Kidney (tissue), 14 donors: Measurements from ENCODE around the gene VCX. TPM values are rescaled to one million over a fixed set of nuclear protein-coding genes. Genes with fewer than 3 reads are reported as not detected.

Experiments
- DNase-seq, 5 donors: peaks; one replicate each; pipeline ENCODE4 v3.0.0-alpha.2; 2013 to 2020
- FAIRE-seq: peaks from 2 replicates; lab custom pipeline; 2012; peaks lifted over from hg19 to GRCh38; lab: Jason Lieb, UNC
- H3K27ac ChIP-seq, 2 donors: one replicate each; pipeline ENCODE4 v1.7.0; 2013; ENCODE audit warnings: low read depth in 2 of 2, low read length in 2 of 2, inconsistent platforms in 1 of 2
- H3K27me3 ChIP-seq: one replicate; pipeline ENCODE4 v1.7.1; 2013; ENCODE audit warnings: low read length, inconsistent platforms; ENCODE audit not compliant: control insufficient read depth, insufficient read depth
- H3K36me3 ChIP-seq, 3 donors: one replicate each; pipeline versions ENCODE4 v1.7.0 to v1.7.1; 2013; ENCODE audit warnings: low read length in 3 of 3, control low read depth in 1 of 3, inconsistent platforms in 1 of 3; ENCODE audit not compliant: insufficient read depth in 3 of 3, control insufficient read depth in 2 of 3
- H3K4me1 ChIP-seq, 3 donors: one replicate each; pipeline versions ENCODE4 v1.7.0 to v1.7.1; 2013; ENCODE audit warnings: low read length in 3 of 3, inconsistent platforms in 1 of 3, low read depth in 1 of 3; ENCODE audit not compliant: control insufficient read depth in 2 of 3, insufficient read depth in 2 of 3
- H3K4me3 ChIP-seq, 3 donors: one replicate each; pipeline versions ENCODE4 v1.7.0 to v1.8.1; 2013; ENCODE audit warnings: low read length in 3 of 3, control low read depth in 1 of 3, inconsistent platforms in 1 of 3
- H3K9ac ChIP-seq, 3 donors: one replicate each; pipeline versions ENCODE4 v1.7.0 to v1.7.1; 2013; ENCODE audit warnings: low read length in 3 of 3, control low read depth in 1 of 3, inconsistent platforms in 1 of 3
- H3K9me3 ChIP-seq, 3 donors: one replicate each; pipeline versions ENCODE4 v1.7.0 to v1.7.1; 2013; ENCODE audit warnings: low read length in 3 of 3, control low read depth in 1 of 3, inconsistent platforms in 1 of 3; ENCODE audit not compliant: control insufficient read depth in 2 of 3, insufficient read depth in 1 of 3
- intact Hi-C: fragments of 100-400 bp; cut with DNase I; formaldehyde crosslinking; loops from one replicate; pipeline ENCODE4 v1.11.1; 2022
- polyA plus RNA-seq: library from polyadenylated mRNA; stranded (reverse); fragments of 350-450 nt; fragmentation: Illumina TruSeq; extraction: RNeasy Lipid Tissue Mini Kit (QIAGEN cat#74804); gene quantifications from one replicate; pipeline ENCODE4 v1.2.3, GENCODE V29; 2014; ENCODE audit warnings: low read depth, low replicate concordance; ENCODE audit not compliant: insufficient read depth
- total RNA-seq: library from RNA; stranded (reverse); fragmentation: NEBNext Ultra II Directional; extraction: Animal tissue kit (Norgen Biotek cat#: 25700); gene quantifications from one replicate; pipeline ENCODE4 v1.2.1, GENCODE V29; 2021
- TF ChIP-seq, protein P1 (sequence below): IDR thresholded peaks from 3 replicates; pipeline ENCODE4 v1.5.1; 2012; ENCODE audit warnings: mild to moderate bottlenecking, moderate library complexity, borderline replicate concordance; ENCODE audit not compliant: insufficient read depth; ENCODE audit errors: extremely low read depth
- donor health status: control.
- donor health status: control.
- donor health status: control.
- donor health status: control.
- donor health status: control.
- donor health status: DM: yes; HTN: yes; CAD: no.
- donor health status: Normal renal cell carcinoma (clear cell type).

VCX gene
- total and polyA plus RNA-seq, 2 donors from 2014 or later, result not detected

DNA sequence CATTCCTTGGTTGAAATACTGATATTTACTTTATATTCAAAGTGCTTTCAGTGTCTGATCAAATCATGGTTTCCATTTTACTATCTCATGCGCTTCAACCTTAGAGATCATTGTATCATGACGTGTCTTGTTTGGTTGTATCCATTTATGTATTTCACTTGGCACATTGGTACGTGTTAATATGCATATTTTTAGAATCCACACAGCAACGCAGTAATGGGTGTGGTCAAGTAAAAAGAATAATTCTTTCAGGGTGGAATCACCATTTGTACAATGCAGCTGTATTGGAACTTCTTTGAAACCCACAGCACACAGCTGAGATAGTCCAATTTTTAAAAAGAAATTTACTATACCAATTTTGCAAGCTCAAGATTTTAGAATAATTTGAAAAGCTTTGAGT is 29.1 kb downstream of the VCX start:
- no peaks in the 10 kb centered on the region for H3K4me1 ChIP-seq
- no peak overlapping the region for H3K9ac ChIP-seq
- intact Hi-C loops, result no loop called here
- no peaks in the 10 kb centered on the region for H3K9me3 ChIP-seq
- DNase-seq (no peak), FAIRE-seq (no peak)
- TF ChIP-seq, protein P1, sequence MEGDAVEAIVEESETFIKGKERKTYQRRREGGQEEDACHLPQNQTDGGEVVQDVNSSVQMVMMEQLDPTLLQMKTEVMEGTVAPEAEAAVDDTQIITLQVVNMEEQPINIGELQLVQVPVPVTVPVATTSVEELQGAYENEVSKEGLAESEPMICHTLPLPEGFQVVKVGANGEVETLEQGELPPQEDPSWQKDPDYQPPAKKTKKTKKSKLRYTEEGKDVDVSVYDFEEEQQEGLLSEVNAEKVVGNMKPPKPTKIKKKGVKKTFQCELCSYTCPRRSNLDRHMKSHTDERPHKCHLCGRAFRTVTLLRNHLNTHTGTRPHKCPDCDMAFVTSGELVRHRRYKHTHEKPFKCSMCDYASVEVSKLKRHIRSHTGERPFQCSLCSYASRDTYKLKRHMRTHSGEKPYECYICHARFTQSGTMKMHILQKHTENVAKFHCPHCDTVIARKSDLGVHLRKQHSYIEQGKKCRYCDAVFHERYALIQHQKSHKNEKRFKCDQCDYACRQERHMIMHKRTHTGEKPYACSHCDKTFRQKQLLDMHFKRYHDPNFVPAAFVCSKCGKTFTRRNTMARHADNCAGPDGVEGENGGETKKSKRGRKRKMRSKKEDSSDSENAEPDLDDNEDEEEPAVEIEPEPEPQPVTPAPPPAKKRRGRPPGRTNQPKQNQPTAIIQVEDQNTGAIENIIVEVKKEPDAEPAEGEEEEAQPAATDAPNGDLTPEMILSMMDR, result no peak
- H3K36me3 ChIP-seq, result no peaks in the 10 kb centered on the region
- no peak overlapping the region for H3K4me3 ChIP-seq
- no peak overlapping the region for H3K27ac ChIP-seq
- no peaks in the 10 kb centered on the region for H3K27me3 ChIP-seq

DNA sequence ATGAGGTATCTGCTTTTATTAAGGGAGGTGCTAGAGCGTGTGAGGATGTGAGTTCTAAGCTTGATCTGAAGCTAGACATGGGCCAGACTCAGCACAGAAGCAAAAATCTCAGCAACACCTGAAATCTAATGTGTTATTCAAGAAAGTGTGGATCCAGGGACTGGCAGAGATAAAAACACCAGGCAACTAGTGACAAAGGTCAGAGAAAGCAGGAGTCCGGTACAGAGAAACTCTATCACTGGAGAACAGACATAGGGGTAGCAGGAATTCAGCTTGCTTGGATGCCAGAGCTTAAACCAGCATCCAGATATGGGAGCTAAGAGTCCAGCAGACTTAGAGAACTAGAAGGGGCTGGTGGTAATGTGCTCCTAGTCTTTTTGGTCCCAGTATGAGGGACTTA is 34.0 kb downstream of the VCX start:
- intact Hi-C loops, result no loop called here
- TF ChIP-seq, protein P1, result no peak
- Histone ChIP-seq H3K4me3 (no peak overlapping the region), H3K9ac (no peak overlapping the region), H3K4me1 (no peaks in the 10 kb centered on the region), H3K27ac (no peak overlapping the region), H3K27me3 (no peaks in the 10 kb centered on the region), H3K36me3 (no peaks in the 10 kb centered on the region), H3K9me3 (no peaks in the 10 kb centered on the region)
- DNase-seq, result no peak
- FAIRE-seq, result no peak

DNA sequence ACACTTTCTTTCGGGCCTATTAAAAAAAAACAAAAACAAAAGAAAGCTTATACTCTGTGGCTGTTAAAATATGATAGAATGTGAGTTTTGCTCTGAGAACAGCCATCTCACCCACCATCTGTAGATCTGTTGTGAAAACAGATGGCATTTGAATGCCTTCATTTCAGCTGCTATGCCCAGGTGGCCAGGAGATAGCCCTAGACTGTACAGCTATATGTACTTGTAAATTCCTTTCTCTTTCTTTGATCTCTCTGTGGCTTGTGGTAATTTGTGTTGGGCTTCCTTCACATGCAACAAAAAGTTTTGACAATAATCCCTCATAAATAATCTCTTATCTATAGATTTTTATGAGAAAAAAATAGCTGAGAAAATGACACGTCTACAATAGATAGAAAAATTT is 46.2 kb downstream of the VCX start:
- H3K9ac ChIP-seq, result no peak overlapping the region
- DNase-seq (no peak), FAIRE-seq (no peak)
- H3K4me3 ChIP-seq, result no peak overlapping the region
- intact Hi-C loops, result no loop called here
- H3K27ac ChIP-seq, result no peak overlapping the region
- no peaks in the 10 kb centered on the region for H3K9me3 ChIP-seq
- H3K4me1 ChIP-seq, result no peaks in the 10 kb centered on the region
- TF ChIP-seq, protein P1, result no peak
- no peaks in the 10 kb centered on the region for H3K36me3 ChIP-seq
- no peaks in the 10 kb centered on the region for H3K27me3 ChIP-seq

DNA sequence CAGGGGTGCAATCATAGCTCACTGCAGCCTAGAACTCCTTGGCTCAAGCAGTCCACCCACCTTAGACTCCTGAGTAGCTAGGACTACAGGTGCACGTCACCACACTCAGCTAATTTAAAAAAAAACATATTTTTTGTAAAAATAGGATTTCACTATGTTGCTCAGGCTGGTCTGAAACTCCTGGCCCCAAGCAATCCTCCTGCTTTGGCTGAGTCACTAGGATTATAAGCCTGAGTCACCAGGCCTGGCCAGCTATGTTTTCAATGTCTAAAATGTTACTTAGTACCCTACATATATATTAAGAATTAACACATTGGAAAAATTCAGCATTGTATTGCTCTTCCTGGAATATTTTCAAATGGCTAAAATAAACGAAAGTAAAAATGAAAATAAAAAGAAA is 46.7 kb downstream of the VCX start:
- Histone ChIP-seq H3K36me3 (no peaks in the 10 kb centered on the region), H3K4me1 (no peaks in the 10 kb centered on the region), H3K27me3 (no peaks in the 10 kb centered on the region), H3K9ac (no peak overlapping the region), H3K9me3 (no peaks in the 10 kb centered on the region), H3K4me3 (no peak overlapping the region), H3K27ac (no peak overlapping the region)
- no peak for FAIRE-seq
- DNase-seq, result no peak
- TF ChIP-seq, protein P1, result no peak
- intact Hi-C loops, result no loop called here
